Measurements from ENCODE around the gene GIMAP6.
"Not testable (repeated sequence)": the region's sequence is repeated elsewhere in the genome, so short reads cannot be mapped to it uniquely, and the experiment has no call there.

Gene GIMAP6

DNA sequence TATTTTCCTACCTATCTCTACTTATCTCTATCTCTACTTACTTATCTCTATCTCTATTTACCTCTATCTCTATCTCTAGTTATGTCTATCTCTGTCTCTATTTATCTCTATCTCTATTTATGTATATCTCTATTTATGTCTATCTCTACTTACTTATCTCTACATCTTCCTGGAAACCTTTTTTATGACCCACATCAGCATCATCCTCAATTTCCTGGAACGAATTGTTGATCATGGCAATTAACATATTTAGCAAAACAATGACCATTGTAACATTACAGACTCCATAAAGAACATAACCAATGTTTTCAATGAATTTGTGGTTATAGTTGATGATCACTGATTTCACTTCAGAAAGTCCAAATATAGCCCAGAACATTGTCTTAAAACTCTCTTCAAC is 18.3 kb downstream of the GIMAP6 start:
- Histone ChIP-seq H3K79me1 (ENCODE audit: low read length) (no peaks in the 10 kb centered on the region), H3K27ac (ENCODE audit: low read depth, low read length) (no peak overlapping the region), H3K9ac (ENCODE audit: low read length) (no peak overlapping the region), H3K4me2 (ENCODE audit: low read length) (no peak overlapping the region), H3K4ac (ENCODE audit: low read depth, low read length) (no peak overlapping the region), H3K4me3 (ENCODE audit: low read length) (no peak overlapping the region), H3K56ac (ENCODE audit: low read length) (no peak overlapping the region), H3K27me3 (ENCODE audit: insufficient read depth, low read length, poor library complexity) (no peaks in the 10 kb centered on the region), H3K23ac (ENCODE audit: low read length) (no peak overlapping the region), H4K8ac (ENCODE audit: low read depth, low read length) (no peak overlapping the region), H2BK15ac (replicated peaks; ENCODE audit: low read depth) (no peak overlapping the region), H3K36me3 (ENCODE audit: control insufficient read depth, insufficient read depth, low read length) (no peaks in the 10 kb centered on the region), H2AK5ac (ENCODE audit: low read length) (no peak overlapping the region), H3K79me2 (ENCODE audit: control insufficient read depth, insufficient read depth, low read length) (no peaks in the 10 kb centered on the region), H3K18ac (ENCODE audit: low read length) (no peak overlapping the region), H2BK5ac (ENCODE audit: low read length) (no peak overlapping the region), H2BK120ac (ENCODE audit: low read depth, low read length) (no peak overlapping the region), H3K4me1 (ENCODE audit: control insufficient read depth, low read depth, low read length) (no peaks in the 10 kb centered on the region), H4K5ac (ENCODE audit: low read length) (no peak overlapping the region)
- DNase-seq, result no peak
- no CpG with 5 or more reads among the region's 1 CpG for WGBS (ENCODE audit: extremely low coverage, insufficient coverage, low lambda C conversion rate)

GRCh38 chr7:150612925-150613324 is 19.3 kb downstream of the GIMAP6 start:
- Histone ChIP-seq H3K79me1 (ENCODE audit: low read length) (no peaks in the 10 kb centered on the region), H3K18ac (ENCODE audit: low read length) (no peak overlapping the region), H3K9ac (ENCODE audit: low read length) (no peak overlapping the region), H3K4ac (ENCODE audit: low read depth, low read length) (no peak overlapping the region), H3K36me3 (ENCODE audit: control insufficient read depth, insufficient read depth, low read length) (no peaks in the 10 kb centered on the region), H3K4me3 (ENCODE audit: low read length) (no peak overlapping the region), H4K5ac (ENCODE audit: low read length) (no peak overlapping the region), H3K56ac (ENCODE audit: low read length) (no peak overlapping the region), H2BK15ac (replicated peaks; ENCODE audit: low read depth) (no peak overlapping the region), H3K4me1 (ENCODE audit: control insufficient read depth, low read depth, low read length) (no peaks in the 10 kb centered on the region), H2BK120ac (ENCODE audit: low read depth, low read length) (no peak overlapping the region), H3K27ac (ENCODE audit: low read depth, low read length) (no peak overlapping the region), H4K8ac (ENCODE audit: low read depth, low read length) (no peak overlapping the region), H3K4me2 (ENCODE audit: low read length) (no peak overlapping the region), H3K23ac (ENCODE audit: low read length) (no peak overlapping the region), H3K79me2 (ENCODE audit: control insufficient read depth, insufficient read depth, low read length) (no peaks in the 10 kb centered on the region), H2BK5ac (ENCODE audit: low read length) (no peak overlapping the region), H3K27me3 (ENCODE audit: insufficient read depth, low read length, poor library complexity) (no peaks in the 10 kb centered on the region), H2AK5ac (ENCODE audit: low read length) (no peak overlapping the region)
- DNase-seq, result no peak
- WGBS (ENCODE audit: extremely low coverage, insufficient coverage, low lambda C conversion rate), result no CpG with 5 or more reads among the region's 3 CpGs

- H4K8ac ChIP-seq (ENCODE audit: low read depth, low read length), result no peak overlapping the region
- no peak overlapping the region for H2BK15ac ChIP-seq (replicated peaks; ENCODE audit: low read depth)
- DNase-seq, result no peak
- H4K5ac ChIP-seq (ENCODE audit: low read length), result no peak overlapping the region
- no peak overlapping the region for H2BK5ac ChIP-seq (ENCODE audit: low read length)
- H3K4me3 ChIP-seq (ENCODE audit: low read length), result no peak overlapping the region
- WGBS (ENCODE audit: extremely low coverage, insufficient coverage, low lambda C conversion rate), result no CpG with 5 or more reads among the region's 1 CpG
- no peak overlapping the region for H2AK5ac ChIP-seq (ENCODE audit: low read length)
- H3K4me1 ChIP-seq (ENCODE audit: control insufficient read depth, low read depth, low read length), result no peaks in the 10 kb centered on the region
- no peak overlapping the region for H3K18ac ChIP-seq (ENCODE audit: low read length)
- H3K4me2 ChIP-seq (ENCODE audit: low read length), result no peak overlapping the region
- H3K27ac ChIP-seq (ENCODE audit: low read depth, low read length), result no peak overlapping the region
- no peak overlapping the region for H3K56ac ChIP-seq (ENCODE audit: low read length)
- no peaks in the 10 kb centered on the region for H3K36me3 ChIP-seq (ENCODE audit: control insufficient read depth, insufficient read depth, low read length)
- H3K9ac ChIP-seq (ENCODE audit: low read length), result no peak overlapping the region
- no peak overlapping the region for H2BK120ac ChIP-seq (ENCODE audit: low read depth, low read length)
- no peak overlapping the region for H3K4ac ChIP-seq (ENCODE audit: low read depth, low read length)
- no peaks in the 10 kb centered on the region for H3K79me2 ChIP-seq (ENCODE audit: control insufficient read depth, insufficient read depth, low read length)
- H3K23ac ChIP-seq (ENCODE audit: low read length), result no peak overlapping the region
- H3K27me3 ChIP-seq (ENCODE audit: insufficient read depth, low read length, poor library complexity), result no peaks in the 10 kb centered on the region
- no peaks in the 10 kb centered on the region for H3K79me1 ChIP-seq (ENCODE audit: low read length)
Measured at GRCh38 chr7:150610233-150610632, 22.0 kb downstream of the GIMAP6 start.

GRCh38 chr7:150603600-150603999 is 28.6 kb downstream of the GIMAP6 start:
- H3K36me3 ChIP-seq (ENCODE audit: control insufficient read depth, insufficient read depth, low read length); H3K56ac ChIP-seq (ENCODE audit: low read length); H3K9ac ChIP-seq (ENCODE audit: low read length); H2BK5ac ChIP-seq (ENCODE audit: low read length); H3K79me1 ChIP-seq (ENCODE audit: low read length); H4K5ac ChIP-seq (ENCODE audit: low read length); H3K4me2 ChIP-seq (ENCODE audit: low read length); H3K27ac ChIP-seq (ENCODE audit: low read depth, low read length); H2AK5ac ChIP-seq (ENCODE audit: low read length); DNase-seq; H2BK120ac ChIP-seq (ENCODE audit: low read depth, low read length); H4K8ac ChIP-seq (ENCODE audit: low read depth, low read length); H3K23ac ChIP-seq (ENCODE audit: low read length); H3K4me1 ChIP-seq (ENCODE audit: control insufficient read depth, low read depth, low read length); H2BK15ac ChIP-seq (replicated peaks; ENCODE audit: low read depth); H3K4me3 ChIP-seq (ENCODE audit: low read length); H3K79me2 ChIP-seq (ENCODE audit: control insufficient read depth, insufficient read depth, low read length); H3K18ac ChIP-seq (ENCODE audit: low read length); H3K4ac ChIP-seq (ENCODE audit: low read depth, low read length); H3K27me3 ChIP-seq (ENCODE audit: insufficient read depth, low read length, poor library complexity): not testable (repeated sequence)
- WGBS (ENCODE audit: extremely low coverage, insufficient coverage, low lambda C conversion rate), result no CpG with 5 or more reads among the region's 2 CpGs

DNA sequence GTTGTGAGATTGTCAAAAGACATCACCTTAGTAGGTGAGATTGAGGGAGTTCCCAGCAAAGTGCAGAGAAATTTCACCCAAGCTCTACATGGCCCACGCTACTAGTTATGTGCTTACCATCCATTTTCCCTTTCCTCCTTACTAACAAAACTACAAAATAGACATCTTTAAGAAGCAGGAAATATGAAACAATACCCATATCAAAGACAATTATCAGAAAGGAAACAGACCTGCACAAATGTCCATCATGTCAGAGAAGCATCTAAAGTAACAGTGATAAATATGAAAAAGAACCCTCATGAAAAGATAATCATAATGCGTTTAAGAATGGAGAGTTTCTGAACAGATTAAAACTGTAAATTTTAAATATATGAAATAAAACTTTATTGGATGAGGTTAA is 36.8 kb downstream of the GIMAP6 start:
- WGBS (ENCODE audit: extremely low coverage, insufficient coverage, low lambda C conversion rate), result no CpG with 5 or more reads among the region's 2 CpGs
- Histone ChIP-seq H4K8ac (ENCODE audit: low read depth, low read length) (no peak overlapping the region), H2BK5ac (ENCODE audit: low read length) (no peak overlapping the region), H4K5ac (ENCODE audit: low read length) (no peak overlapping the region), H3K79me2 (ENCODE audit: control insufficient read depth, insufficient read depth, low read length) (no peaks in the 10 kb centered on the region), H3K27me3 (ENCODE audit: insufficient read depth, low read length, poor library complexity) (no peaks in the 10 kb centered on the region), H3K4ac (ENCODE audit: low read depth, low read length) (no peak overlapping the region), H2AK5ac (ENCODE audit: low read length) (no peak overlapping the region), H3K23ac (ENCODE audit: low read length) (no peak overlapping the region), H2BK15ac (replicated peaks; ENCODE audit: low read depth) (no peak overlapping the region), H2BK120ac (ENCODE audit: low read depth, low read length) (no peak overlapping the region), H3K56ac (ENCODE audit: low read length) (no peak overlapping the region), H3K79me1 (ENCODE audit: low read length) (no peaks in the 10 kb centered on the region), H3K4me1 (ENCODE audit: control insufficient read depth, low read depth, low read length) (no peaks in the 10 kb centered on the region), H3K9ac (ENCODE audit: low read length) (no peak overlapping the region), H3K36me3 (ENCODE audit: control insufficient read depth, insufficient read depth, low read length) (no peaks in the 10 kb centered on the region), H3K18ac (ENCODE audit: low read length) (no peak overlapping the region), H3K27ac (ENCODE audit: low read depth, low read length) (no peak overlapping the region), H3K4me2 (ENCODE audit: low read length) (no peak overlapping the region), H3K4me3 (ENCODE audit: low read length) (no peak overlapping the region)
- DNase-seq, result no peak

GRCh38 chr7:150594805-150595204 is 37.4 kb downstream of the GIMAP6 start:
- Histone ChIP-seq H3K18ac (ENCODE audit: low read length) (no peak overlapping the region), H3K4me2 (ENCODE audit: low read length) (no peak overlapping the region), H2BK120ac (ENCODE audit: low read depth, low read length) (no peak overlapping the region), H3K56ac (ENCODE audit: low read length) (no peak overlapping the region), H4K5ac (ENCODE audit: low read length) (no peak overlapping the region), H2BK15ac (replicated peaks; ENCODE audit: low read depth) (no peak overlapping the region), H2BK5ac (ENCODE audit: low read length) (no peak overlapping the region), H3K27ac (ENCODE audit: low read depth, low read length) (no peak overlapping the region), H3K79me1 (ENCODE audit: low read length) (no peaks in the 10 kb centered on the region), H3K4me3 (ENCODE audit: low read length) (no peak overlapping the region), H3K36me3 (ENCODE audit: control insufficient read depth, insufficient read depth, low read length) (no peaks in the 10 kb centered on the region), H3K9ac (ENCODE audit: low read length) (no peak overlapping the region), H3K4me1 (ENCODE audit: control insufficient read depth, low read depth, low read length) (no peaks in the 10 kb centered on the region), H2AK5ac (ENCODE audit: low read length) (no peak overlapping the region), H3K23ac (ENCODE audit: low read length) (no peak overlapping the region), H3K27me3 (ENCODE audit: insufficient read depth, low read length, poor library complexity) (no peaks in the 10 kb centered on the region), H3K4ac (ENCODE audit: low read depth, low read length) (no peak overlapping the region), H3K79me2 (ENCODE audit: control insufficient read depth, insufficient read depth, low read length) (no peaks in the 10 kb centered on the region), H4K8ac (ENCODE audit: low read depth, low read length) (no peak overlapping the region)
- DNase-seq, result no peak
- no CpG with 5 or more reads among the region's 2 CpGs for WGBS (ENCODE audit: extremely low coverage, insufficient coverage, low lambda C conversion rate)
